T-helper 2 cell (primary cell): ENCODE measurements around the gene RAB31.
"Not testable (repeated sequence)": the region's sequence is repeated elsewhere in the genome, so short reads cannot be mapped to it uniquely, and the experiment has no call there.

Experiments
- DNase-seq, 5 experiments: peaks; one replicate each; pipeline versions ENCODE4 v3.0.0 to v3.0.0-alpha.2; 2012 to 2022

The RAB31 gene

DNA sequence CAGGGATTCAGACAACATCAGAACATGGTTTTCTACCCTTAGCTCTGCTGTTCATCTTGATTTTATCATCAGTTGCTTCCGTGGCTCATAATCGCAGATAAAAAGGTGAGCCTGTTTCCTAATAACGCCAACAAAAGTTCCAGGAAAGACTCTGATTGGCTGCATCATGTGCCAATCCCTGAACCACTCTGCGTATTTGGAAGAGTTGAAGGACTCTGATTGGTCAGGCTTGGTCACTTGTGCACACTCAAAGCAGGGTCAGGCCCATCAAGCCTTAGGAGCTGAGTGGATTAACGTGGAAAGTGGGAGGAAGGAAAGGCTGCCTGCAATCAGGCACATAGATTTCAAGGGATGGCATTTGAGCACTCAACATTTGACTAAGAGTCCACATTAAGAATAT, 189.0 kb downstream of the RAB31 start:
- DNase-seq: no peak

DNA sequence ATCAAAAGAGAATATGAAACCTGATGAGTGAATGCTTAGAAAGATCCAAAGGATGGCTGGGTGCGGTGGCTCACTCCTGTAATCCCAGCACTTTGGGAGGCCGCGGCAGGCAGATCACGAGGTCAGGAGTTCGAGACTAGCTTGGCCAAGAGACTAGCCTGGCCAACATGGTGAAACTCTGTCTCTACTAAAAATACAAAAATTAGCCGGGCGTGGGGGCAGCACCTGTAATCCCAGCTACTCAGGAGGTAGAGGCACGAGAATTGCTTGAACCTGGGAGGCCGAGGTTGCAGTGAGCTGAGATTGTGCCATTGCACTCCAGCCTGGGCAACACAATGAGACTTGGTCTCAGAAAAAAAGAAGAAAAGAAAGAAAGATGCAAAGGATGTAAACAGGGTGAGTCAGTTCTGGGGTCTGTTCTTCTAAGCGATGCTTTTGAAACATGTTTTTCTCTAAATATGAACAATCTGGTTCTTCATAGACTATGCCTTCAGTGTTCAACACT, 189.7 kb downstream of the RAB31 start:
- not testable (repeated sequence) for DNase-seq

- DNase-seq: peak in 1 of 5 experiments; percentile 30
These were observed 190.9 kb downstream of the RAB31 start for GRCh38 chr18:9898792-9899549.

GRCh38 chr18:9899550-9899930, 191.4 kb downstream of the RAB31 start:
- not testable (repeated sequence) for DNase-seq

DNA sequence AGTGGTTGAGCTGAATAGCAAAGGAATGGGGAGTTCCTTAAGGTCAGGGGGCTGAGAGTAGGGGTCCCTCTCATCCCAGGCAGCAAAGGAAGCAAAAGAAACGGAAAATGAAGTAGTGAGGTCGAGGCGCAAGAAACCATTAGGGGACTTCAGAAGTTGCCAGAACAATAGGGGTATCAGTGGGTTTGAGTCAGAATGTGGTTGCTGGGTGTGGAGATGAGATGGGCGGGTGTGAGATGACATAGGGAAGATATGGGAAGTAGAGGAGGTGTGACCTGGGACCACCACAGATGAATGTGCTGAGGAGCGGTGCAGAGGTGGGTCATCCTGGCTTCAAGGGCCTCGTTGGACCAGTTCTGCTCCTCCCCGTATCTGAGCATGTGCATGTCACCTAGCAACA, 192.6 kb downstream of the RAB31 start:
- DNase-seq: no peak

GRCh38 chr18:9901377-9901776, 193.3 kb downstream of the RAB31 start:
- no peak for DNase-seq

- DNase-seq: not testable (repeated sequence)
These were observed 194.2 kb downstream of the RAB31 start for GRCh38 chr18:9902264-9902663.

GRCh38 chr18:9902832-9903231, 194.7 kb downstream of the RAB31 start:
- no peak for DNase-seq

DNA sequence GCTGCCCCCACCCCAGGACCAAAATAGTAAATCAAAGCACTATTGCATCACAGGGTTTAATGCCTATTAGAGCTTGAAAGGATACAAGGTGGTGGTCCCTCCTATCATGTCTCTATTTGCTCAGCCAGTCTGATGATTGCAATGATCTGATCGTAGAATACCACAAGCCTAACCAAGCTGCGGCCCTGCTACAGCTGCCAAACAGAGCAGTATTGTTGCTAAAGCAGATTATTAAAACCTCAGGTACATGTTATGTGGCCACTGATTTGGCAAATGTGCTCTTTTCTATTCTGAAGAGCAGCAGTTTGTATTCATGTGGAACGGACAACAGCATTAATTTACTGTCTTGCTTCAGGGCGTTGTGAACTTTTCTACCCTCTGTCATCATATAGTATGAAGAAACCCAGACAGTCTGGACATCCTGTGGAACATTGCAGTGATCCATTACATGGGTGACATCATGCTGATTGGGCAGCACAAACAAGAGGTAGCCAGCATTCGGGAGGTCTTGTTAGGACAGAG, 197.4 kb downstream of the RAB31 start:
- DNase-seq: no peak

DNA sequence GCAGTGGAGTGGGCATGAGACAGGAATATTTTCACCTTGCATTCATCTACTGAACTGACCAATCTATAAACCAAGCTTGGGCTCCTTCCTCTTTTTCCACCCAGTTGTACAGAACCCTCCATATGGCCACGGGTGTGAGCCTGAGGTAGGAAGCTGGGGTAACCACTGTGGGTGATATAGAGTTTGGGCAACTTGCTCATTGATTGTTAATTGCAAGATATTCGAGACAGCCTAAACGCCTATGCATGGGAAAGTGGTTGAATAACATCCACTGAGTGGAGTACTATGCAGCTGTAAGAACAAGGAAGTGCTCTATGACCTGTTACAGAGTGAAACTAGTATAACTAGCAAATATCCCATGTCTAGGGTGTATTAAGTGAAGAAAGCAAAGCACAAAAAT, 198.4 kb downstream of the RAB31 start:
- no peak for DNase-seq

DNA sequence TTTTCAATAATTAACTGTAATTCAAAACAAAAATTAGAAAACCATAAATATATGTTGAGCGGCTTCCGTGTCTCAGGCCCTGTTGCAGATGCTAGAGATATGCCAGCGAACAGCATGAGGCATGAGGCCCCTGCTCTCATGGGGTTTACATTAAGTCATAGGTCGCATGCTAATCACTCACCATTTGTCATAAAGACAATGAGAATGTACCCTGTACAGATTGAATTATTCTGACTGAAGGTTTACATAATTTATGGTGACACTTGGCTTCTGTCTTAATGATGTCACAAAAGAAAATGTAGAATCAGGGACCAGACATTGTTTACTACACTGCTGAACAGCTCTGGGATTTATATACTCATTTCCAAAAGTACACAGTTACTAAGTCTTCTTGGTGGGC, 199.8 kb downstream of the RAB31 start:
- no peak for DNase-seq

GRCh38 chr18:9910071-9910470, 202.0 kb downstream of the RAB31 start:
- DNase-seq: no peak

DNA sequence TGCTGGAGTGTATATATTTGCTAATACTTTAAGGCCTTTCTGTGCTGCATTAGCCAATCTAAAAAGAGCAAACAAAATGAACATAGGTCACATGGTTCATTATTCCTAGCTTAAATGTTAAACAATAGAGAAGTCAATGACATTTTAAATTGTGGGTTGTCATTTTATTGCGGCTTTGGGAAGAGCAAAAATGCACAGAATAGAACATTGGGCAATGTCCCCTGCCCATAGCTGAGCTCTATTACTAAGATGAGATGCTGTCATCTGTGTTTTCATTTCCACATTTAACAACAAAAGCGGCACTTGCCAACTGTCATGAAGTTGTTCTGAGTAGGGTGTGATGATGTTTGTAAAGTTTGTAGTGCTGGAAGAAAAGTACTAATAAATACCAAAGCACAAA, 202.6 kb downstream of the RAB31 start:
- DNase-seq: no peak

GRCh38 chr18:9911226-9911625, 203.1 kb downstream of the RAB31 start:
- no peak for DNase-seq
